HCT116 (cell line): Measurements from ENCODE around the gene CFAP57.

Experiments
- CTCF ChIP-seq, 3 experiments: fragments of 200-600 bp in 1 of 3; sonication (generic) in 1 of 3; IDR thresholded peaks in 2 of 3; conservative IDR thresholded peaks in 1 of 3; 2 replicates each; pipeline ENCODE4 v1.5.1; 2012 to 2017; ENCODE audit warnings: low read depth in 2 of 3, low read length in 2 of 3, antibody characterized with exemption in 1 of 3, borderline replicate concordance in 1 of 3, control low read depth in 1 of 3, mild to moderate bottlenecking in 1 of 3, mixed read lengths in 1 of 3, mixed run types in 1 of 3, moderate library complexity in 1 of 3; ENCODE audit not compliant: insufficient read depth in 1 of 3
- EZH2 ChIP-seq: fragments of 200-600 bp; sonication (generic); IDR thresholded peaks from 2 replicates; pipeline ENCODE4 v1.6.1; 2017; ENCODE audit warnings: antibody characterized with exemption, mixed run types
- EZH2phosphoT487 ChIP-seq: fragments of 200-600 bp; IDR thresholded peaks from 2 replicates; pipeline ENCODE4 v1.6.1; 2018; ENCODE audit warnings: antibody characterized with exemption, borderline replicate concordance
- POLR2A ChIP-seq: IDR thresholded peaks from 2 replicates; pipeline ENCODE4 v1.7.0; 2011; ENCODE audit warnings: borderline replicate concordance; ENCODE audit not compliant: insufficient read depth, insufficient read length; ENCODE audit errors: extremely low read depth
- REST ChIP-seq: IDR thresholded peaks from 2 replicates; pipeline ENCODE4 v1.6.1; 2012; ENCODE audit warnings: low read depth
- TCF7L2 ChIP-seq: IDR thresholded peaks from 2 replicates; pipeline ENCODE4 v1.7.0; 2011; ENCODE audit warnings: borderline replicate concordance, inconsistent platforms; ENCODE audit not compliant: insufficient read depth, insufficient read length; ENCODE audit errors: extremely low read depth
- YY1 ChIP-seq: IDR thresholded peaks from 2 replicates; pipeline ENCODE4 v1.6.1; 2011; ENCODE audit warnings: low read length, low read depth, moderate library complexity, mild to moderate bottlenecking; ENCODE audit not compliant: insufficient replicate concordance; ENCODE audit errors: extremely low read depth

DNA sequence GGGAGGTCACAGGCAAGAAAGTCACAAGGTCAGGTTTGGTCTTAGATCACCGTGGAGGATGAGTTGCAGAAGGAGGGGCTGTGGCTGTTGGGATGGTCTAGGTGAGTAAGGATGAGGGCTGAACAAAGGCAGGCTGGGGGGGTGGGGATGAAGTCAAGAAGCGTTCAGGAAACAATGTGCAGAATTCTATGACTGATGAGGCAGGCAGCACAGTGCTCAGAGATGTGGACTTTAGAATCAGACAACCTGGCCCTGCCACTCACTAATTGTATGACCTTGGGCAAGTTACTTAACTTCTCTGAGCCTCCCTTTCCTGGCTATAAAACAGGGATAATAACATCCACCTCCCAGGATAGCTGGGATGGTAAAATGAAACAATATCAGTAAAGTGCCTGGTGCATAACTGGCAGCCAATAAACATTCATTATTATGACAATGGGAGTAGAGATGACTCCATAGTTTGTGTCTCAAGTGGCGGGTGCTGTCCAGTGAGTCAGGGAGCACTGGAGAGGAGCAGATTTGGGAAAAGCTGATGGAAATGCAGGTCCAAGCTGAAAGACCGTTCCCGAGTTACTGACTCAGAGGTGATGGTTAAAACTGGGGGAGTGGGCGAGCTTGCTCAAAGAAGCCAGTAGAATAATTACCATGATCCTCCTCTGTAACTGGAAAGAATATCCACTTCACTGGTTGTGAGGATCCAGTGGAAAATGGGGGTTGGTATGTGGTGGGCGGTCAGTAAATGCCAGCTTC, 130.8 kb downstream of the CFAP57 start:
- no peak for TF ChIP-seq CTCF (IDR thresholded peaks at IDR 0.05 in 2 of 3, conservative IDR thresholded peaks at IDR 0.05 in 1 of 3; ENCODE audit: borderline replicate concordance in 1 of 3, insufficient read depth in 1 of 3, low read depth in 2 of 3, low read length in 2 of 3)
- TF ChIP-seq REST, result no peak
- no peak for TF ChIP-seq TCF7L2
- no peak for TF ChIP-seq EZH2phosphoT487
- no peak for TF ChIP-seq POLR2A
- TF ChIP-seq EZH2, result no peak
- no peak for TF ChIP-seq YY1
